AG04450 (cell line): ENCODE results near the gene DPP4. TPM values are rescaled to one million over a fixed set of nuclear protein-coding genes. Genes with fewer than 3 reads are reported as not detected.

ENCODE experiments used
- CTCF ChIA-PET: fragments of 300-600, 350-600 bp; formaldehyde crosslinking; extraction: SDS; loops from one replicate; lab custom pipeline; 2022; ENCODE audit warnings: antibody characterized with exemption, inconsistent platforms; lab: Charles Lee
- POLR2A ChIA-PET: fragments of 350-600 bp; formaldehyde crosslinking; extraction: SDS; loops from one replicate; lab custom pipeline; 2021; ENCODE audit warnings: antibody characterized with exemption, inconsistent platforms; lab: Yijun Ruan, JAX
- DNase-seq: peaks from one replicate; pipeline ENCODE4 v3.0.0-alpha.2; 2011; ENCODE audit warnings: low read depth, low spot score
- H3K27ac ChIP-seq: one replicate; pipeline ENCODE4 v1.5.1; 2012; ENCODE audit warnings: low read depth, low read length, control low read depth
- H3K27me3 ChIP-seq: one replicate; pipeline ENCODE4 v1.6.0; 2012; ENCODE audit warnings: low read length; ENCODE audit not compliant: control insufficient read depth, insufficient read depth
- H3K4me3 ChIP-seq: 2 replicates; pipeline ENCODE4 v1.5.1; 2011; ENCODE audit warnings: mild to moderate bottlenecking, low read depth, low read length, control low read depth
- H3K9me3 ChIP-seq: 2 replicates; pipeline ENCODE4 v1.5.1; 2012; ENCODE audit warnings: low read length; ENCODE audit not compliant: control insufficient read depth, insufficient read depth
- CTCF ChIP-seq: IDR thresholded peaks from 2 replicates; pipeline ENCODE4 v1.5.1; 2011; ENCODE audit warnings: low read depth, low read length, control low read depth, inconsistent platforms
- polyA plus RNA-seq: library from polyadenylated mRNA; depleted of rRNA; stranded (reverse); fragments of >200 nt; gene quantifications from 2 replicates; pipeline ENCODE4 v1.2.3, GENCODE V29; 2011

DPP4 gene
- polyA plus RNA-seq, 1 experiment = 61.0 TPM

- Histone ChIP-seq H3K4me3 (no peak overlapping the region), H3K9me3 (no peaks in the 10 kb centered on the region), H3K27ac (no peak overlapping the region), H3K27me3 (no peaks in the 10 kb centered on the region)
- ChIA-PET POLR2A (no interaction called here), CTCF (no interaction called here)
- DNase-seq = no peak
- no peak for TF ChIP-seq CTCF
Measured at GRCh38 chr2:162107361-162107901, 33.4 kb upstream of the DPP4 start.

GRCh38 chr2:162106746-162107145 lies 32.7 kb upstream of the DPP4 start:
- Histone ChIP-seq H3K27ac (no peak overlapping the region), H3K4me3 (no peak overlapping the region), H3K27me3 (no peaks in the 10 kb centered on the region), H3K9me3 (no peaks in the 10 kb centered on the region)
- ChIA-PET POLR2A (interaction anchor here (0.8 kb wide), 1 partner anchor 191 kb away, joined by 3 read pairs; no protein-coding TSS in a partner anchor), CTCF (interaction anchor here (1.4 kb wide), 1 partner anchor 18 kb away, joined by 3 read pairs; no protein-coding TSS in a partner anchor)
- DNase-seq = no peak
- no peak for TF ChIP-seq CTCF

DNA sequence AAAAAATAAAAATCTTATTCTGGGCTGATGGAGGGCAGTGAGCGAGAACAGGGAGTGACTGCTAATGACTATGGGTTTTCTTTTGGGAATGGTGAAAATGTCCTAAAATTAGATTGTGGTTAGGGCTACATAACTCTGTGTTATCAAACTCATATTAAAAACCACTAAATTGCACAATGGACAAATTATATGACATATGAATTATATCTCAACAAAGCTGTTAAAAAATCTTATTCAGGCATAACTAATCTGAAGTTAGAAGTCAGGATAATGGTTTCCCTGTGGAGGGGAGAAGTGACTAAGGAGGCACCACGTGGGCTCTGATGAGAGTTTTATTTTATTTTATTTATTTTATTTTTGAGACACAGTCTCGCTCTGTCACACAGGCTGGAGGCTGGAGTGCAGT lies 32.1 kb upstream of the DPP4 start:
- Histone ChIP-seq H3K9me3 (no peaks in the 10 kb centered on the region), H3K4me3 (no peak overlapping the region), H3K27me3 (no peaks in the 10 kb centered on the region), H3K27ac (no peak overlapping the region)
- TF ChIP-seq CTCF = no peak
- DNase-seq = no peak
- ChIA-PET POLR2A (interaction anchor here (0.8 kb wide), 1 partner anchor 192 kb away, joined by 3 read pairs; no protein-coding TSS in a partner anchor), CTCF (interaction anchor here (0.9 to 1.4 kb wide), 2 partner anchors 18 to 192 kb away, joined by 3 read pairs; no protein-coding TSS in a partner anchor)

- H3K4me3 ChIP-seq = no peak overlapping the region
- H3K27ac ChIP-seq = no peak overlapping the region
- ChIA-PET CTCF (no interaction called here), POLR2A (no interaction called here)
- TF ChIP-seq CTCF = no peak
- DNase-seq = no peak
- H3K27me3 ChIP-seq = no peaks in the 10 kb centered on the region
- no peaks in the 10 kb centered on the region for H3K9me3 ChIP-seq
Measured at GRCh38 chr2:162103443-162104009, 29.5 kb upstream of the DPP4 start.

DNA sequence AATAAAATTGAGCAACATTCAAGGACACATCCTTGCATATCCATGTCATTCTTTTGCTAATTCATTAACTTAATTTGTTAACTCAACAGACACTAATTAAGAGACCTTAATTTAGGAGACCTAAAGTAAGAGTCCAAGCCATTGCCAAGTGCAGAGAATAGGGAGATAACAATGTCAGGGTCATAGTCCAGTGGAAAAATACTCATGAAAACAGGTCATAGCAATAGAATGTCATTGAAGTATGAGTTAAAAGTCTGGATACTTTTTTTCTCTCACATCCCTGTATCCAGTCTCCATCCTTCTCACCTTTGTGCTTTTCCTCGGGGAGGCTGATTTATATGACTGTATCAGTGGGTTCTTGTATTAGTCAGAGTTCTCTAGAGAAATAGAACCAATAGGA lies 26.6 kb upstream of the DPP4 start:
- ChIA-PET POLR2A (no interaction called here), CTCF (no interaction called here)
- Histone ChIP-seq H3K4me3 (no peak overlapping the region), H3K27ac (no peak overlapping the region), H3K27me3 (no peaks in the 10 kb centered on the region), H3K9me3 (no peaks in the 10 kb centered on the region)
- TF ChIP-seq CTCF = no peak
- no peak for DNase-seq
